ENCODE data around the gene CDH12.
"Not testable (repeated sequence)": the region's sequence is repeated elsewhere in the genome, so short reads cannot be mapped to it uniquely, and the experiment has no call there.

Gene CDH12

DNA sequence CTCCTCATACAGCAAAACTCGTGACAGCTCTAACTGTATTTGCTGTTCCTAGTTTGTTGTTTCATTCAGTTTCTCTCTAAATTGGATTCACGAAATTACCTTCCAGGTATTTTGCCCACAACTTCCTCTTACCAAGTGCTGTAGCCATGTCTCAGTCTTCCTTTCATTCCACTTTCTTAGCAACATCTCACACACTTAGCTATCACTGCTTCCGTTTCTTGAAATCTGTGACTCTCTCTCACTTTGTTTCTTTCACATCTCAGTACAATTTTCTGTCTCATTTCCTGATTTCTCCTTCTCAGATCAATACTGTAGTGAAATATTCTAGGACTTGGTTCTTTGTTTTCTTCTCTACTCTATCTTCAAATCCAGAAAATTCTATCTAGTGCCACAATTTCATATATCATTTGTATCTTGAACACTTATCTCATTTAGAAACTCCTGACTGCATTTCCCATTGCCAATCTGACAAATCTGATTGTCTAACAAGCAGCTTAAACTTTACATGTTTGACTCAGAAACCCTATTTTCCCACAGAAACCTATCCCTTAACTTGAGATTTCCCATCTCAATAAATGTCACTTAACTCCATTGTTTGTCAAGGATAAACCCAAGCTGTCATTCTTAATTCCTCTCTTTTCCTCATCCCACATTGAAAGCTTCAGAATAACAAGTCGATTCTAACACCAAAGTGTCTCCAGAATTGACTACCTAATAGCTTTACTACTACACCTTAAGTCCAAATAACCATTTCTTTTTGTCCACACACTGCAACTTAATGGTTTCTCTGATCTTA is 303.1 kb downstream of the CDH12 start:
- no peak for DNase-seq

DNA sequence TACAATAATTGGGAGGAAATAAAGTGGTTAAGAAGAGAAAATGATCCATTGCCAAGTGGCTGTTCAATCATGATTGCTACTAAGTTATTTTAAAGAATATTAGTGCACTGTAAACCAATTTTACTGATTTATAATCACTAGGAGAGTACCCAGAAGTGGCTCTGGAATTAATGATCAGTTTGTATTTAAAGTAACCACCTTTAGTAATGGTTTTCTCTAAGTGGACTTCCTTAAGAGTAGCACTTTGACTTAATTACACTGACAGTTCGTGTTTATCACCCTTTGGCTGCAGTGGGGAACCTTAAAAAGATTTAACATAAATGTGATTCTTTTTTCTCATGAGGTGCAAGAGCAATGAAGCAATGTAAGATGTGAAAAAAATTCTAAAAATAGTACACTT is 310.8 kb downstream of the CDH12 start:
- peak; percentile 0 for DNase-seq

DNA sequence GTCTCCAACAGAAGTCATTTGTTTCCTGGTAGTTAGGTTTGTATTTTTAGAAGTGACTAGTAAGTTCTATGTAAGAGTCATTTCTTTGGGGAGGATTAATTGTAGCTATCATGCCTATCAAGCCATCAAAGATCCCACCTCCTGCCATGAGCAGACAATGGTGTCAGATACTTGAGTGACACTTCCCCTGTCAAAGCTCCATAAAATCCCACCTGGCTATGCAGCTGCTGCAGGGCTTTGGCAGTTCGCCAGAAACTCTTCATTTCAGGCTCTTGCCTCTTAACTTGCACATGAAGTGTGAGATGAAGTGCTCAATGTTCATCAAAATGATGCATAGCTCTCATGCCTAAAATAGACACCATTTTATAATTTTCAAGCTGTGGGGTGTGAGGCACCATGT is 312.1 kb downstream of the CDH12 start:
- DNase-seq: peak; percentile 97

DNA sequence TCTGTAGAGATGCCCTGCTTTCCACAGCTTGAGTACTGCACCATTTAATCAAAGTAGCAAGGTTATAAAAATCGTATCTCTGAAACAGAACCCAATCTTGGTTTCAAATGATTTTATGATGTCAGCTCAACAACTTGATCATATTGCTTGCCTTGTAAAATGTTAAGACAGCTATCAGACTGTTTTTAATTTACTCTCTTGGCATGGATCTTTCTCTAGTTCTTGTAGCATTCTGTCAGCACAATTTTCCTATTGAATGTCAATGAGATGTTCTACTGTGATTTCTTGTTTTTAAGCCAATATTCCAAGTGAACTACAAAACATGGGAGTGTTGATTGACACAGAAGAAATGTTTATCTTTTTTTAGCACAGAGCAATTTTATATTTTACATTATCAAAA is 313.4 kb downstream of the CDH12 start:
- no peak for DNase-seq

DNA sequence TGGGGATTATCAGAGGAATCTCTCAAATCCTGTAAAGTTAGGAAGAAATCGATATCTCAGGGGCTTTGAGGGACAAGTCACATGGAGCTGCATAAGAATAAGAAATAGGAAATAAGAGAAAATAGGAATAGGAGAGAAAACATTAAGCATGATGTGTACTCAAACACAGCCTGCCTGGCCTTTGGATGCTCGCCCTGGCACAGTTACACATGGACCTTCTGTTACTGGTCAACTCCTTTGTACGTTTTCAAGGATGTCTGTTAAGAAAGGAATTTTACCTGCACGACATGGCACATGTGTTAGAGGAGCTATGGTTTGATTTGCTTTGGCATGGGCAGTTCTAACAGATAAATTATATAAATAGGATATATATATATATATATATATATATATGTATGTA is 321.2 kb downstream of the CDH12 start:
- DNase-seq: no peak

DNA sequence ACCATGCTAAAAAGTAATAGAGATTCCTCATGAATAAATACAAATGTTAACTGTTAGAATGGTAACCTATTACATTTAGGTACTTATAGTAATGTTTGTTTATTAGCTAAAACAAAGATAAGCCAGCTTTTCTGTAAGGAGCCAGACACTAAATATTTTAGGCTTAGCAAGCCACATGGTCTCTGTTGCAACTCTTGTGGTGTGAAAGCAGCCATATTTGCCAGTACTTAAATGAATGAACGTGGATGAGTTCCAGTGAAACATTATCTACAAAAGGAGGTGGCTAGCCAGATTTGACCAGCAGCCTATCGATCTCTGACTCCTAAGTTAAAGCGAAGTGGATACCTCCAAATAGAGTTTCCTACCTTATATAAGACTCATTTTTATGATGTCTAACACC is 331.6 kb downstream of the CDH12 start:
- DNase-seq: no peak

DNA sequence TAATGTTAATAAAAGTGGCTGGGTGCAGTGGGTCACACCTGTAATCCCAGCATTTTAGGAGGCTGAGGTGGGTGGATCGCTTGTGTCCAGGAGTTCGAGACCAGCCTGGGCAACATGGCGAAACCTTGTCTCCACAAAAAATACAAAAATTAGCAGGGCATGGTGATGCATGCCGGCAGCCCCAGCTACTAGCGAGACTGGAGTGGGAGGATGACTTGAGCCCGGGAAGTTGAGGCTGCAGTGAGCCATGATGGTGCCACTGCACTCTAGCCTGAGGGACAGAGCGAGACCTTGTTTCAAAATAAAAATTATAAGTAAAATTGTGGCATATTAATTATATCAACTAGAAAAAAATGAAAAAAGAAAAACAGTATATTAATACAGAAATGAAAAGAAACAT is 336.6 kb downstream of the CDH12 start:
- DNase-seq: not testable (repeated sequence)

DNA sequence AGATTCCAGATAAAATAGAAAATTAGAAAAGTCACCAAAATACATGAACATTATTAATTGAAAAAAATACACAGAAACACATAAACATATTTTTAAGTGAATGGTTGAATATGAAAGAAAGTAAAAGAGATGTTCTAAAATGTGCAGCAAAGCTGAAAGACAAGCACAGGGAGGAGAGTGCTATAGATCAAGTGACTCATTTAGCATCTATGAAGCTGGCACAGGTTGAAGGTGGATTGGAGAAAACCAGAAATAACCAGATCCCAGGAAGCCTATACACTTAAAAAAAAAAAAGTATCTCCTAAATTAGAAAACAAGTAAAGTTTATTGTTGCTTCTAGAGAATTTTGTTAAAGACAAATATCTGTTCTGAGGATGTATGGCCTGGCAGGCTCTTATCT is 338.9 kb downstream of the CDH12 start:
- DNase-seq: no peak

DNA sequence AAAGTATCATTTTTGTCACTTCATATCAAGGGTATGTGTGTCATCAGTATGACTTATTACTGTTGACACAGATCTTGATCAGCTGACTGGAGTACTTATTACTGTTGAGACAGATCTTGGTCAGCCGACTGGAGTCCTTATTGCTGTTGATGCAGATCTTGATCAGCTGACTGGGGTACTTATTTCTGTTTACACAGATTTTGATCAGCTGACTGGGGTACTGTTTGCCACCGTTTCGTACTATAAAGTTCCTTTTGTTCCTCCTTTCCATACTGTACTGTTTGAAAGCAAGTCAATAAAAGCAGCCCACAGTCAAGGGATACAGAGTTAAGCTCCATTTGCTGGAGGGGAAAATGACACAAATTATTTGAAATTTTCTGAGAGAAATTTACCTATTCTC is 347.3 kb downstream of the CDH12 start:
- no peak for DNase-seq

DNA sequence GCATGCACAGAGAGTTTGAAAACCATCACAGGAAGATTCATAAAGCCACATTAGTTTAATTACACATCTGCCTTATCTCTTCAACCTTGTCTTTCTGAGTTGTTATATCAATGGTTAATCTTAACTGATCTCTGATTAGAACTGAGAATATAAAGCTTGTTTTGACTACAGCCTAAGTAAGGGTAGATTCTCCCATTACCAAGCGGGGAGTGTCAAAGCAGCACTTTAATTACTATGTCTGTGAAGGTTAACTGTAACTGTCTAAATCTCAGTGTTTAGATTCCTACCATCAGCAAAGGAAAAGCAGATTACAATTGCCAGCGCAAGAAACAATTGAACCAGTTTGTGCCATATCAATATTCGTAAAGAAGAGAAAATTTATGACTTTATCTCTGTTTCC is 348.7 kb downstream of the CDH12 start:
- no peak for DNase-seq

DNA sequence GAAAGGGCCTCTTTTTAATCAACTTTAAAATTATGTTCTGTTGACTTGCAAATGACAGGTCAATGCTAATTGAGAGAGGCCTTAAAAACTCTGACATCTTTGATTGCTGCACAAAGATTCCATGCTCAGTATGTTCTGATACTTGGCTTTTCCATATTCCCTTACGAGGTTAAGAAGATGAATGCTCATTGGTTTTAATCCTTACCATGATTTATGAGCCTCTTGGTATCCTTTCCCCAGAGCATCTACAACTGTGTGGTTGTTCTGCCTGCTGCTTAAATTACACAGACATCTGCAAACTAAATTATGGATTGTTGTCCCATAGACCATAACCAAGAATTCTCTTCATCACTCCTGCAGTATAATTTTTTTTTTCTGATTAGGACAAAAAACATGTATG is 352.6 kb downstream of the CDH12 start:
- DNase-seq: no peak

DNA sequence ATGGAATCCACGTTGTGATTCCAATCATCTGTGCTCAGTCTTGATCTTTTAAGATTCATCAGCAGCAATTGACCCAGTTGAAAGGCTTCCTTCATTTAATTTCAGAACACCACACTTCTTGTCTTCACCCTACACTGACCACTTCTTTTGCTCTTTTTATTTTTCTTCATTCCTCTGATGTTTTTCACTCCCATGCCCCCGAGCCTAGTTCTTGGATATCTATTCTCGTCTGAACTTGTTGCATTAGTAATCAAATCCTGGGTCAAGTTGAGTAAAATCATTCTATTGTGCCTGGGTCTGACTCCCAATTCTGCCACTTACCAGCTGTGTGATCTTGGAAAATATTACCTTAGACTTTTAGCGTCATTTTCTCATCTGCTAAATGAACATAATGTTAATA is 356.5 kb downstream of the CDH12 start:
- no peak for DNase-seq

DNA sequence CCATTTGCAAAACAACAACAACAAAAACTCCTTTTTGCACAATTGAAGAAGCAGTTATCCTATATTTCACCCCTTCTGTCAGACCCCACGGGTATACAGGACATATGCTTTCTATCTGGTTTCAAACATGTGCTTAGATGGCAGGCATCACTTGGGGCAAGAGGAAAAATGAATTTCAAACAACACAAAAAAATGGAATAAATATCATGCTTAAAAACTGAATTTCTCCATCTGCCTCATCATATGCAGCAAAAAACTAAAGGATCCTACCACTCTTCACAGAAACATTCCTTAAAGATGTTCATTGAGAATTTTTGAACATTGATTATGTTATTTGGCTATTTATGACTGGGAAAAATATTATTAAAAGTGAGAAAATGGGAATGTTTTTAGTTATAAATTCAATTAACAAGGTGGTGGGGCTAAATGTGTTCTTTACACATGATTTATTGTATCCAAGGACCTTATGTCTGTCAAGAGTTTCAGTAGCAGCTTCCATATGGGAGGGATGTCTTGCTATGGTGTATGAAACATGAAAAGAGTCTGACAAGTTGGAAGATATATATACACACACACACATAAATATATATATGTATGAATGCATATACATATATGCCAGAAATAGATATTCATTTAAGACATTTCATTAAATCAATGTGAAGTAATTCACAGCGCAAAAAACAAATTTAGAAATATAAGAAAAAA is 358.0 kb downstream of the CDH12 start:
- no peak for DNase-seq

DNA sequence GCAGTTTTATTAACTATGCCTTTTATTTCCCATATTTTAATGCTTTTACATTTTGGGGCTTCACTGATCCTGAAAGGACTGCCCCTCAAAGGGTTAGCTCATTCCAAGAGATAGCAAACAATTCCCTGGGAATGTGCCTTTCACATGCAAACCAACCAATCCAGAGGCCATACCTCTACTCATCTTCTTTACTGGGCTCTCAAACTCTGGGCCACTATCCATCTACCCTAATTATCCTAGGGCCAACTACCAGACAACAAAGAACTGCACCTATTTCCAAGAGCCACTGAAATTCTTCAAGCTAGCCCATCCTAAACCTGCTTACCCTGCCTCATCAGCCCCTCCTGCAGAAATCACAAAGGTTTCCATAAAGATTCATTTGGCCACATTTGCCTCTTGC is 364.7 kb downstream of the CDH12 start:
- DNase-seq: no peak

DNA sequence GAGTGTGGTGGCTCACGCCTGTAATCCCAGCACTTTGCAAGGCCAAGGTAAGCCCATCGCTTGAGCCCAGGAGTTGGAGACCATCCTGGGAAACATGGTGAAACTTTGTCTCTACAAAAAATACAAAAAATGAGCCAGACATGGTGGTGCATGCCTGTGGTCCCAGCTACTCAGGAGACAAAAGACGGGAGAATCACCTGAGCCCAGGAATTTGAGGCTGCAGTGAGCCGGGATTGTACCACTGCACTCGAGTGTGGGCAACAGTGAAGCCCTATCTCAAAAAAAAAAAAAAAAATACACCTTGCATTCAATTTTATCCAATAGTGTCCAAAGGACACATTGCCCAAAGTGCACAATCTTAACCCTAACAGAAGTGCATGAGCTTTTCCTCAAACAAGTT is 372.8 kb downstream of the CDH12 start:
- DNase-seq: no peak

DNA sequence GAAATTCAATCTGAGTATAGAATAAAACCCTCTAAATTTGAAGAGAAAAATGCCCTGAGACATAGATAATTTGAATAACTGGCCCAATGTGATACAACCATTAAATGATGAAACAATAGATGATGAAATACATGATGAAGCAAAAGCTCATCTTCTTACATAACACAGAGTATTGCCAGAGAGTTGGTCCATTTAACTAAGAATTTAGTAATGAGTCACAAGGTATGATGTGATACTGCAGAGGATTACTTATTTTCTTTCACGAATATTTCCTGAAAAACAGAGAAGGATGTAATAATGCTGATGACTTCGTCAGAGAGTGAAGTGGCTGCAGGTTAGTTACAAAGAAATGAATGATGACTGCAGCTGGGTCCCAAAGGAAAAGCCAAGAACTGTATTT is 379.3 kb downstream of the CDH12 start:
- DNase-seq: no peak

DNA sequence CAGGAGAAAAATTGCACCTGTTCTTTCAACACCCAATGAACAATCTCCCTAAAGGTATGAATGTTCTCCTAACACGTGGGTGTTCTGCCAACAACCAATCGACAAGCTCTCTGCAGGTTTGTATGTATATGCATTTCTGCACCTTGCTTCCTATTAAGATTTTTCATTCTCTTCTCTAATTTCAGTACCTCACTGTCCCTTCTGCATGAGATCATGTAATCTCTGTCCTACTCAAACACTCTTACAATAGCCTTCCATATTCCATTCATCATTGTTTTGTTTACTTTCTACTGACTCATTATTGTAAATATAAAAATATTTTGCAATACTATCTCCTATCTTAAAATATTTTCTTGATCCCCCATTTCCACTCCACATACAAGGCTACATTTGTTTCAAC is 382.0 kb downstream of the CDH12 start:
- DNase-seq: no peak

DNA sequence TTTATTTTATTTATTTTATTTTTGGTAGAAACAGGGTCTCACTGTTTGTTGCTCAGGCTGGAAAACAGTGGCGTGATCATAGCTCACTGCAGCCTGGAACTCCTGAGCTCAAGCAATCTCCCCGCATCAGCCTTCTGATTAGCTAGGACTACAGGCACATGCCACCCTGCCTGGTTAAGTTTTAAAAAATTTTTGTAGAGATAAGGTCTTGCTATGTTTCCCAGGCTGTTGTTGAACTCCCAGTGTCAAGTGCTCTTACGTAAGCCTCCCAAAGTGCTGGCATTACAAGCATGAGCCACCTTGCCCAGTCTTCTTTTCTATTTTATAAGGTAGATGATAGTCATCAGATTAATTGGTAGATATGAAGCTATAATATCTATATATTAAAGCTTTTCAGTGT is 382.7 kb downstream of the CDH12 start:
- DNase-seq: no peak

DNA sequence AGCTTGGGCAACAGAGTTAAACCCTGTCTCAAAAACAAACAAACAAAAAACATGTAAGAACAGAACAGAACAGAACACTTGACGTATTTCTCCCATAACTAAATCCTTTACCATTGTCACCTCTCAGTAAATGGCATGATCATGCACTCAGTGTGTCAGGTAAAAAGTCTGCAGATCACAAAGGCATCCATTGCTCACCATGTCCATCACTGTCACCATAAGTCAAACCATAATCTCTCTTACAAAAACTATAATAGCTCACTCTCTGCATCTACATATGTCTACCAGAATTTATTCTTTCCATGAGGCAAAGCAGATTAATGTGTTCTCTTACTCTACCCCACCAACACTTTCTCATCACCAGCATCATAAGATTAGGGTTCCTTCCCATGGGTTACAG is 387.5 kb downstream of the CDH12 start:
- DNase-seq: no peak

DNA sequence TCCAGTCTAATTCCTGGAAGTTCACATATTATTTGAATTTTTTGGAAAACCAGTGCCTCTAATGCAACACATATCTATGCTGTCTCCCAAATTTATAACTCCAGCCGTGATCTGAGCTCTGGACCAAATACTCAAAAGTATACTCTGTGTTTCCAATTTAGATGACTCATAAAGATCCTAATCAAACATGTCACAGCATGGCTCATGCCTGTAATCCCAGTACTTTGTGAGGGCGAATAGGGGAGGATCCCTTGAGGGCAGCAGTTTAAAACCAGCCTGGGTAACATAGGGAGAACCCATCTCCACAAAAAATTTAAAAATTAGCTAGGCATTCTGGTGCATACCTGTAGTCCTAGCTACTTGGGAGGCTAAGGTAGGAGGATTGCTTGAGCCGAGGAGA is 388.0 kb downstream of the CDH12 start:
- DNase-seq: no peak

DNA sequence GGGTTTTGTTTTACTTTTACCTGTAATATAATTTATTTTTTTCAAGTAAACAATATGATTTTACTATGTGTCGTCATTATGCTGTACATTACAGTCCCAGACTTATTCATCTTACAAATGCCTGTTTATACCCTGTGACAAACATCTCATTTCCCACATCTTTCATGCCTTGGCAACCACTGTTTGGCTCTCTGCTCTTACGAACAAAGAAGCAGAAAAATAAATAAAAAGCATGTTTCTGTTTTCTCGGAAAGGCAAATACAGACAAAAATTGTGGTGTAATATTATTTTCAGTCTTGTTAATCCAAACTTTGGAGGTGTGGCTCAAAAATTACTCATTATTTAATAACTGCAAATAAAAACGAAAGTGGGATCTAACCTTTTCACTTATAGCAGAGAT is 393.0 kb downstream of the CDH12 start:
- no peak for DNase-seq

DNA sequence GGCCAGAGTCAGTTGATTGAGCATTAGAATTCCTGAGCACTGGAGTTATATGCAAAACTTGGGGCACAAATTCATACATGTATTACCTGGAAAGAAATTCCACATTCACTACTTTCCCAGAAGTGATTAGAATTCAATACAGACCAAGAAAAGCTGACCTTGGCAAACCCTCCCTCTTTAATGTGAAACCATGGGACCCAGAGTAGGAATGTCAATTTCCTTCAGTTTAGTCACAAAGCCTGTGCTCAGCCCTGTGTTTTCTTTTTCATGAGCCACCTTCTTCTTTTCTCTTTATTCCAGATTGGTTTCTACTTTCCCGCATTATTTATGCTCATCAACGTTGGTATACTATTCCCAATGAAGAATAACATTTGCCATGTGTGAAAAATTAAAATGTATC is 420.2 kb downstream of the CDH12 start:
- no peak for DNase-seq

DNA sequence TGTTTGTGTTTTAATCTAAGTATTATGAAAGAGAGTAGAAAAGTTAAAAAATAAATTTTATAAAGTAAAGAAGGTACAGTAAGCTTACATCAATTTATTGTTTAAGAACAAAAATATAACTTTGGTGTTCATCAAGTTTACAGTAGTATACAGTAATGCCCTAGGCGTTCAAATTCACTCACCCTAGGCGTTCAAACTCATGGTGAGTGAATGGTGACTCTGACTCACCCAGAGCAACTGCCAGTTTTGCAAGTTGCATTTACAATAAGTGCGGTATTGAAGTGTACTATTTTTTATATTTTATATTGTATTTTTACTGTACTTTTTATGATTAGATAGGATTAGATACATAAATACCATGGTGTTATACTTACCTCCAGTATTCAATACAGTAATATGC is 421.3 kb downstream of the CDH12 start:
- no peak for DNase-seq

DNA sequence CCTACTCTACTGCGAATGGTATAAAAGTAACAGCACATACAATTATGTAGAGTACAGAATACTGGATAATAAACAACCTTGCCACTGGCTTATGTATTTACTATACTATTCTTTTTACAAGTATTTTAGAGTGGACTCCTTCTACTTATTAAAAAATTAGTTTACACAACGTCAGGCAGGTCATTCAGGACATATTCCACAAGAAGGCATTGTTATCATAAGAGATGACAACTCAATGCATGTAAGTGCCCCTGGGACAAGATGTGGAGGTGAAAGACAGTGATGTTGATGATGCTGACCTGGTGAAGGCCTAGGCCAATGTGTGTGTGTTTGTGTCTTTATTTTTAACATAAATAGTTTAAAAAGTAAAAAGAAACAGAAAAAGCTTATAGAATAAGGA is 421.7 kb downstream of the CDH12 start:
- DNase-seq: no peak
